Mononuclear cell (primary cell): ENCODE results near the gene ZNF124. TPM values are rescaled to one million over a fixed set of nuclear protein-coding genes. Genes with fewer than 3 reads are reported as not detected.

ENCODE experiments used
- H3K27me3 ChIP-seq: 2 replicates; pipeline ENCODE4 v1.6.0; 2011; ENCODE audit warnings: low read length, control low read depth; ENCODE audit not compliant: insufficient read depth
- H3K4me1 ChIP-seq: 2 replicates; pipeline ENCODE4 v1.5.1; 2011; ENCODE audit warnings: mild to moderate bottlenecking, low read length, control low read depth; ENCODE audit not compliant: insufficient read depth
- H3K4me3 ChIP-seq: 2 replicates; pipeline ENCODE4 v1.5.1; 2011; ENCODE audit warnings: mild to moderate bottlenecking, low read length, moderate library complexity
- H3K9me3 ChIP-seq: 2 replicates; pipeline ENCODE4 v1.5.1; 2011; ENCODE audit warnings: low read depth, mild to moderate bottlenecking, control low read depth, low read length
- total RNA-seq: library from RNA; depleted of rRNA; stranded (reverse); fragments of >200 nt; gene quantifications from one replicate; pipeline ENCODE4 v1.2.3, GENCODE V29; 2012

The ZNF124 gene
- total RNA-seq, 1 donor, result 68.6 TPM

GRCh38 chr1:247111700-247112478 is 59.9 kb downstream of the ZNF124 start:
- peaks cover 39% of the 10 kb centered on the region for H3K27me3 ChIP-seq
- H3K9me3 ChIP-seq, result no peaks in the 10 kb centered on the region
- H3K4me3 ChIP-seq, result peak overlapping the region; percentile 22
- H3K4me1 ChIP-seq, result peaks cover 17% of the 10 kb centered on the region

GRCh38 chr1:247111259-247111699 is 60.5 kb downstream of the ZNF124 start:
- Histone ChIP-seq H3K27me3 (peaks cover 39% of the 10 kb centered on the region), H3K4me1 (peaks cover 17% of the 10 kb centered on the region), H3K9me3 (no peaks in the 10 kb centered on the region), H3K4me3 (peak overlapping the region; percentile 22)

- Histone ChIP-seq H3K4me1 (peaks cover 17% of the 10 kb centered on the region), H3K4me3 (peak overlapping the region; percentile 22), H3K9me3 (no peaks in the 10 kb centered on the region), H3K27me3 (peaks cover 39% of the 10 kb centered on the region)
Measured at GRCh38 chr1:247110627-247111258, 61.1 kb downstream of the ZNF124 start.

GRCh38 chr1:247107694-247108093 is 64.1 kb downstream of the ZNF124 start:
- Histone ChIP-seq H3K27me3 (peaks cover 38% of the 10 kb centered on the region), H3K9me3 (peaks cover 3% of the 10 kb centered on the region), H3K4me3 (no peak overlapping the region), H3K4me1 (peaks cover 31% of the 10 kb centered on the region)

GRCh38 chr1:247105966-247106365 is 65.9 kb downstream of the ZNF124 start:
- Histone ChIP-seq H3K27me3 (peaks cover 27% of the 10 kb centered on the region), H3K4me3 (no peak overlapping the region), H3K9me3 (peaks cover 20% of the 10 kb centered on the region), H3K4me1 (peaks cover 20% of the 10 kb centered on the region)

Other genes starting within 250 kb of the ZNF124 start
- gene AHCTF1, start 240.1 kb downstream of the ZNF124 start, total RNA-seq, result 134 TPM
- gene ZNF695, start 164.0 kb downstream of the ZNF124 start, total RNA-seq, result 0.52 TPM
- gene ZNF670, start 93.2 kb downstream of the ZNF124 start, total RNA-seq, result 0.94 TPM
- 20.8 TPM for gene ZNF669, start 67.7 kb downstream of the ZNF124 start, total RNA-seq
- not detected for gene VN1R5, start 84.1 kb upstream of the ZNF124 start, total RNA-seq
- 13.1 TPM for gene ZNF496, start 159.8 kb upstream of the ZNF124 start, total RNA-seq
- 648 TPM for gene NLRP3, start 244.2 kb upstream of the ZNF124 start, total RNA-seq